GM18909 (cell line): ENCODE data around the gene ESX1.
"Not testable (repeated sequence)": the region's sequence is repeated elsewhere in the genome, so short reads cannot be mapped to it uniquely, and the experiment has no call there.

Source experiments
- ATAC-seq: cut with Tn5 transposase; IDR thresholded peaks from one replicate; pipeline ENCODE4 v1.9.1; 2021; ENCODE audit warnings: mild to moderate bottlenecking; ENCODE audit not compliant: unreplicated experiment, poor library complexity

Gene ESX1

GRCh38 chrX:104254442-104255115 lies at the start of gene ESX1:
ESX1 (minus strand) TSS chrX:104254933; CDS start chrX:104254849, 84 bp downstream.
- no peak for ATAC-seq

- ATAC-seq = no peak
Measured at GRCh38 chrX:104295636-104296035, 40.9 kb upstream of the ESX1 start.

GRCh38 chrX:104288961-104289360 lies 34.2 kb upstream of the ESX1 start:
- no peak for ATAC-seq

GRCh38 chrX:104288269-104288668 lies 33.5 kb upstream of the ESX1 start:
- no peak for ATAC-seq

- no peak for ATAC-seq
Measured at GRCh38 chrX:104285201-104285600, 30.5 kb upstream of the ESX1 start.

- ATAC-seq = no peak
Measured at GRCh38 chrX:104284507-104284906, 29.8 kb upstream of the ESX1 start.

GRCh38 chrX:104282166-104282725 lies 27.5 kb upstream of the ESX1 start:
- no peak for ATAC-seq

- ATAC-seq = no peak
Measured at GRCh38 chrX:104281564-104281963, 26.8 kb upstream of the ESX1 start.

GRCh38 chrX:104280609-104281008 lies 25.9 kb upstream of the ESX1 start:
- no peak for ATAC-seq

- no peak for ATAC-seq
Measured at GRCh38 chrX:104270916-104271512, 16.3 kb upstream of the ESX1 start.

- ATAC-seq = no peak
Measured at GRCh38 chrX:104270212-104270611, 15.5 kb upstream of the ESX1 start.

- ATAC-seq = no peak
Measured at GRCh38 chrX:104255465-104255864, 732 bp upstream of the ESX1 start.

GRCh38 chrX:104253567-104254441 lies 929 bp downstream of the ESX1 start:
- ATAC-seq = no peak

- no peak for ATAC-seq
Measured at GRCh38 chrX:104250470-104250869, 4.3 kb downstream of the ESX1 start.

GRCh38 chrX:104230060-104230459 lies 24.7 kb downstream of the ESX1 start:
- ATAC-seq = not testable (repeated sequence)

- no peak for ATAC-seq
Measured at GRCh38 chrX:104211187-104211586, 43.5 kb downstream of the ESX1 start.

GRCh38 chrX:104205548-104205947 lies 49.2 kb downstream of the ESX1 start:
- ATAC-seq = no peak
